ENCODE measurements around the gene MEIOSIN. TPM values are rescaled to one million over a fixed set of nuclear protein-coding genes. Genes with fewer than 3 reads are reported as not detected.

Gene MEIOSIN
- total and polyA plus RNA-seq, 12 donors: not detected

DNA sequence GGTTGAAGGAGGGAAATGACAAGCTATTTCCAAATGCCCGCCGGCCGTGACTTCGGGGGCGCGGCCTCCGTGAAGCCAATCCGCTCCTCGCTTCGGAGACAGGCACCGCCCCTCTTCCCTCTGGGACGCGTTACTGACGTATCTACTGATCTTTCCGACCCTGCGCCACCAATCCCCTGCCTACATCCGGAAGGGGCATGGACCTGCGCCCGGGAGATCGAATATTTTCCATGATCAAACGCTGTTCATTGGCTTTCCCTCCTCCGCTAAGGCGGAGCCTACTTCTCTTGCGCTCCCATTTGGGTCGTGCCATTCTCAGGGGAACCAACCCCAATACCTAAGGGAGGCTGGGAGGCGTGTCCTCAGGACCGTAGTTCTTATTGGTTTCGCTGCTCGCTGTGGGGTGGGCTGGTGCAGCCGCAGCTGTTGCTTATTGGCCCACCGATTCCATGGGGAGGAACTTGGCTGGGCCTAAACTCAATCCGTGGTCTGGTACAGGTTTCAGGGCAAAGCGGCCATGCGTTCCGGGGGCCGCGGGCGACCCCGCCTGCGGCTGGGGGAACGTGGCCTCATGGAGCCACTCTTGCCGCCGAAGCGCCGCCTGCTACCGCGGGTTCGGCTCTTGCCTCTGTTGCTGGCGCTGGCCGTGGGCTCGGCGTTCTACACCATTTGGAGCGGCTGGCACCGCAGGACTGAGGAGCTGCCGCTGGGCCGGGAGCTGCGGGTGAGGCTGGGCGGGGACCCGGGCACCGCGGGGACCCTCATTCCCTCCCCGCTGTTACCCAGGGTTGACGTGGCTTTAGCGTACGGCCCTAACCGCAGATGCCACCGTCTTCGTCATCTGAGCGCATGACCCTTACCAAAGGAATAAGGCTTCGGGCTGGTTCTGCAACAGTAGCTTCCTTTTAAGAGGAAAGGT lies 40.8 kb upstream of the MEIOSIN start, which contains the start of gene QPCTL:
QPCTL (plus strand) TSS at position 480 of the 919 bp plus-strand sequence; CDS start at position 518, 38 bp downstream.
- no peak for TF ChIP-seq CTCF (IDR thresholded peaks at IDR 0.05)
- H3K27ac ChIP-seq: peak within 1 kb of the TSS; percentile 28 to 94 (median 87)
- no peaks in the 10 kb centered on the region for H3K27me3 ChIP-seq
- peaks cover 2 to 18% (median 15%) of the 10 kb centered on the region in 9 donors for H3K4me1 ChIP-seq
- DNase-seq (peak; percentile 95 to 97), ATAC-seq (peak; percentile 92 to 97 (median 95))
- no peaks in the 10 kb centered on the region for H3K9me3 ChIP-seq
- WGBS, 2 donors: 0 to 1% methylated on average over 67 to 70 of the region's 70 CpGs
- H3K4me3 ChIP-seq: peak within 1 kb of the TSS; percentile 65 to 96 (median 72)
- intact Hi-C loops (cut with DNase I): loop anchor here in 6 of 10 donors (1.0 to 5.0 kb wide), 4 partner anchors 25 to 78 kb away; partner anchors contain the start of genes SIX5 (in 2 of the 6) and FBXO46 (in 1 of the 6)
- H3K36me3 ChIP-seq: peaks cover 0 to 36% (median 10%) of the 10 kb centered on the region in 9 donors

- intact Hi-C loops (cut with DNase I): loop anchor here in 4 of 10 donors (2.0 to 5.0 kb wide), 3 partner anchors 38 to 78 kb away; partner anchors contain the start of genes SIX5 (in 2 of the 4) and FBXO46 (in 1 of the 4)
- ATAC-seq: peak in 4 of 8 donors; percentile 2 to 23 (median 19)
- peaks cover 2 to 18% (median 15%) of the 10 kb centered on the region in 9 donors for H3K4me1 ChIP-seq
- no peaks in the 10 kb centered on the region for H3K27me3 ChIP-seq
- H3K9me3 ChIP-seq: no peaks in the 10 kb centered on the region
- peak; percentile 81 to 83 for DNase-seq
- H3K27ac ChIP-seq: peak overlapping the region in 9 of 10 donors; percentile 74 to 94 (median 89)
- 1% methylated on average over 22 of the region's 22 CpGs for WGBS, 2 donors
- peak overlapping the region; percentile 65 to 96 (median 72) for H3K4me3 ChIP-seq
- H3K36me3 ChIP-seq: peaks cover 0 to 34% (median 2%) of the 10 kb centered on the region in 9 donors
- peak; percentile 70 to 94 (median 89) for TF ChIP-seq CTCF (IDR thresholded peaks at IDR 0.05)
Observed at GRCh38 chr19:45693106-45693788, 40.0 kb upstream of the MEIOSIN start.

DNA sequence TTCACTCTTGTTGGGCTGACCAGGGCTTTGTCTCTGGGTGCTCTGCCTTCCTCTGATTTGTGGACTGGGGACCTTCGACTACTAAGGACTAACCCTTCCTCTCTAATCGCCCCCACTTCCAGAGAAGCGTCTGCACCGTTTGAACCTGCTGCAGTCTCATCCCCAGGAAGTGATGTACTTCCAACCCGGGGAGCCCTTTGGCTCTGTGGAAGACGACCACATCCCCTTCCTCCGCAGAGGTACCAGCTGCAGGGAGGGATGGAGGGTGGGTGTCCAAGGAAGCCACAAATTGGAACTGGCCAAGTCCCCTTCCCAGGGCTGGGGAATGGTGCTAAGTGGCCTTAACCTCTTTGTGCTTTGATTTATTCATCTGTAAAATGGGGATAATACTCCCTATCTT lies 31.6 kb upstream of the MEIOSIN start:
- Histone ChIP-seq H3K9me3 (no peaks in the 10 kb centered on the region), H3K27ac (no peak overlapping the region), H3K36me3 (peaks cover 0 to 37% (median 5%) of the 10 kb centered on the region in 9 donors), H3K27me3 (no peaks in the 10 kb centered on the region), H3K4me3 (no peak overlapping the region), H3K4me1 (peaks cover 0 to 2% (median 0%) of the 10 kb centered on the region in 9 donors)
- WGBS, 2 donors: 62 to 65% methylated on average over 7 of the region's 7 CpGs
- intact Hi-C loops (cut with DNase I): no loop called here
- DNase-seq: no peak
- no peak for ATAC-seq
- TF ChIP-seq CTCF (IDR thresholded peaks at IDR 0.05): no peak

DNA sequence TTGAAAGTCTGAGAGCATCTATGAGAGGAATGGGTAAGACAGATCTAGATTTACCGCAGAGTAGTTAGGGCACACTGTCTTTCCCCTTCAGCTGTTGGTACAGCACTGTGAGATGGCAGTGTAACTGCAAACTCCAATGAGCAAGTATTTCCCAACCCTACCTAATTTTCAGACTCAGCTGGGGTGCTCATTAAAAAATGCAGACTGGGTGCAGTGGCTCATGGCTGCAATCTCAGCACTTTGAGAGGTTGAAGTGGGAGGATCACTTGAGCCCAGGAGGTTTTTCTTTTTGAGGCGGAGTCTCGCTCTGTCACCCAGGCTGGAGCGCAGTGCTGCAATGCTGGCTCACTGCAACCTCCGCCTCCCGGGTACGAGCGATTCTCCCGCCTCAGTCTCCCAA lies 28.1 kb upstream of the MEIOSIN start:
- no peak for TF ChIP-seq CTCF (IDR thresholded peaks at IDR 0.05)
- intact Hi-C loops (cut with DNase I): no loop called here
- Histone ChIP-seq H3K27me3 (no peaks in the 10 kb centered on the region), H3K36me3 (peaks cover 0 to 35% (median 5%) of the 10 kb centered on the region in 9 donors), H3K27ac (no peak overlapping the region), H3K4me3 (no peak overlapping the region), H3K4me1 (peaks cover 0 to 9% (median 0%) of the 10 kb centered on the region in 9 donors), H3K9me3 (no peaks in the 10 kb centered on the region)
- DNase-seq: no peak
- ATAC-seq: no peak
- WGBS, 2 donors: 91 to 93% methylated on average over 9 of the region's 9 CpGs

All from heart right ventricle (tissue), 16 donors.